GM12872 (cell line): Measurements from ENCODE around the gene TMED4.

Experiments used
- TF ChIP-seq, protein P1 (sequence below): IDR thresholded peaks from 3 replicates; pipeline ENCODE4 v1.5.1; 2011; ENCODE audit warnings: low read depth, mild to moderate bottlenecking, low read length, moderate library complexity; ENCODE audit not compliant: insufficient read depth

TMED4 gene

DNA sequence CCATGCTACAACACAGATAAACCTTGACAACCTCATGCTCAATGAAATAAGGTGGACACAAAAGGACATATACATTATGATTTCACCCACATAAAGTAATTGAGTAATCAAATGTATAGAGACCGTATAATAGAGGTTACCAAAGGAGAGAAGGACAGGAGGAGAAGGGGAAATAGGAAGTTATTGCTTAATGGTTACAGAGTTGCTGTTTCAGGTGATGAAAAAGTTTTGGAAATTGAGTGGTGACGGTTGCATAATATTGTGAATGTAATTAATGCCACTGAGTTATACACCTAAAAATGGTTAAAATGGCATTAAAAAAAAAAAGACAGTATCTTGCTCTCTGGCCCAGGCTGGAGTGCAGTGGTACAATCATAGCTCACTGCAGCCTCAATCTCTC is 22.9 kb upstream of the TMED4 start:
- TF ChIP-seq, protein P1, sequence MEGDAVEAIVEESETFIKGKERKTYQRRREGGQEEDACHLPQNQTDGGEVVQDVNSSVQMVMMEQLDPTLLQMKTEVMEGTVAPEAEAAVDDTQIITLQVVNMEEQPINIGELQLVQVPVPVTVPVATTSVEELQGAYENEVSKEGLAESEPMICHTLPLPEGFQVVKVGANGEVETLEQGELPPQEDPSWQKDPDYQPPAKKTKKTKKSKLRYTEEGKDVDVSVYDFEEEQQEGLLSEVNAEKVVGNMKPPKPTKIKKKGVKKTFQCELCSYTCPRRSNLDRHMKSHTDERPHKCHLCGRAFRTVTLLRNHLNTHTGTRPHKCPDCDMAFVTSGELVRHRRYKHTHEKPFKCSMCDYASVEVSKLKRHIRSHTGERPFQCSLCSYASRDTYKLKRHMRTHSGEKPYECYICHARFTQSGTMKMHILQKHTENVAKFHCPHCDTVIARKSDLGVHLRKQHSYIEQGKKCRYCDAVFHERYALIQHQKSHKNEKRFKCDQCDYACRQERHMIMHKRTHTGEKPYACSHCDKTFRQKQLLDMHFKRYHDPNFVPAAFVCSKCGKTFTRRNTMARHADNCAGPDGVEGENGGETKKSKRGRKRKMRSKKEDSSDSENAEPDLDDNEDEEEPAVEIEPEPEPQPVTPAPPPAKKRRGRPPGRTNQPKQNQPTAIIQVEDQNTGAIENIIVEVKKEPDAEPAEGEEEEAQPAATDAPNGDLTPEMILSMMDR = no peak

DNA sequence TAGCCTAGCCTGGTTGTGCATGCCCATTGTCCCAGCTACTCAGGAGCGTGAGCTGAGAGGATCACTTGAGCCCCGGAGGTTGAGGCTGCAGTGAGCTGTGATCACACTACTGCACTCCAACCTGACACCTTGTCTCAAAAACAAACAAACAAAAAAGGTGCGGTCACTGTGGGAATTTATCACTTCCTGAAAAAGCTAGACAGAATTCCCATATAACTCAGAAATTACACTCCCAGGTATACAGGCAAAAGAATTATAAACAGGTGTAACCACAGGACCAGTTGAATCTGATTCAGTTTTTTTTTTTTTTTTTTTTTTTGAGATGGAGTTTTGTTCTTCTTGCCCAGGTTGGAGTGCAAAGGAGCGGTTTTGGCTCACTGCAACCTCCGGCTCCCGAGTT is 21.2 kb upstream of the TMED4 start:
- TF ChIP-seq, protein P1 = no peak

DNA sequence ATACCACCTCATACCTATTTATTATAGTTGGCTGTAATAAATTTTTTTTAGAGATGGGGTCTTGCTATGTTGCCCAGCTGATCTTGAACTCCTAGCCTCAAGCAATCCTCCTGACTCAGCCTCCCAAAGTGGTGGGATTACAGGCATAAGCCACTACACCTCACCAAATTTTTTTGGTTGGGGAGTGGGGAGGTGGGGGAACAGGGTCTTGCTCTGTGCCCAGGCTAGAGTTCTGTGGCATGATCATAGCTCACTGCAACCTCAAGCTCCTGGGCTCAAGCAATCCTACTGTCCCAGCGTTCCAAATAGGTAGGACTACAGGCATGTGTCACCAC is 20.5 kb upstream of the TMED4 start:
- TF ChIP-seq, protein P1 = no peak

DNA sequence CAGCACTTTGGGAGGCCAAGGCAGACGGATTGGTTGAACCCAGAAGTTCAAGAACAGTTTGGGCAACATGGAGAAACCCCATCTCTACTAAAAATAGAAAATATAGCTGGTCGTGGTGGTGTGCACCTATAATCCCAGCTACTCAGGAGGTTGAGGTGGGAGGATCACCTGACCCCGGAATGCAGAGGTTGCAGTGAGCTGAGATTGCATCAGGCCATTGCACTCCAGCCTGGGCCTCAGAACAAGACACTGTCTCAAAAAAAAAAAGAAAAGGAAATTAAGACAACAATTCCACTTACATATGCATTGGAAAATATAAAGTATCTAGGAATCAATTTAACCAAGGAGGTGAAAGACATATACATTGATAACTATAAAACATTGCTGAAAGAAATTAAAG is 17.2 kb upstream of the TMED4 start:
- TF ChIP-seq, protein P1 = no peak

DNA sequence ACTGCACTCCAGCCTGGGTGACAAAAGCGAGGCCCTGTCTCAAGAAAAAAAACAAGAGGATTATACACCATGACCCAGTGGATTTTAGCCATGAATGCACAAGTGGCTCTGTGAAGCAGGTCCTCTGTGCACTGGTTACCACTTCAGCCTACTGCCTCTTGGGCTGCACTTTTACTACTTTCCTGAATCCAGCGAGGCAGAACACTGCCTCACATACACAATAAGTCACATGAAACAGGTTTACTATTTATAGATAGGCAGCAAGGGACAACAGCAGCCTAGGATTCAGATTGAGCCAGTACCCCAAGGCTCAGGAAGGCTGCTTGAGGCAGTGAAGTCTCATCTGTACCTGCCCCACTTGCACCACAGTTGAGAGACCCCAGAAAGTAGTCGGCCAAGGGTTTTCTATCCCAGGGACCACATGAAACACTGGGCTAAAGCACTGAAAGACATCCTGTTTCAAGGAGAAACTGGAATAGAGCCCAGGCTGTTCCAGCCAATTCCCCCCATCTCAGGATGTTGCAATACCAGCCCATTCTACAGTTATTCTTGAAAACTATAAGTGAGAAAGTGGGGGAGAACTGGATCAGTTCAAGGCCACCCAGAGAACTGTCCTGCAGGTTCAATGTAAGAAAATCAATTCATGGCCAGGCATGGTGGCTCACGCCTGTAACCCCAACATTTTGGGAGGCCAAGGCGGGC is 14.1 kb upstream of the TMED4 start:
- TF ChIP-seq, protein P1 = no peak

DNA sequence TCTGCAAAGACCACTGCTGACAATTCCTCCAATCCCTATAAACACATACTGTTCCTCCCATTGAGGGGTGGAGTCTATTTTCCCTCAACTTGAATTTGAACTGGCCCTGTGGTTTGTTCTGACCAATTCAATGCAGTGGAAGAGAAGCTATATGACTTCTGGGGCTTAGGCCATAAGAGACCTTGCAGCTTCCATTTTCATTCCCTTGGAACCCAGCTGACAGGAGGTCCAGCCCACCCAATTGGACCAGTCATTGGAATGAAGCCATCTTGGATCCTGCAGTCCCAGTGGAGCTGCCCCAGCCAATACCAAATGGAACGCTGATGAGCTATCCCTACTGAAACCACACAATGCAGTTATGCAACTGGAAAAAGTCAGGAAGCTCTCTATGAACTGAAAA is 8.9 kb upstream of the TMED4 start:
- TF ChIP-seq, protein P1 = no peak

DNA sequence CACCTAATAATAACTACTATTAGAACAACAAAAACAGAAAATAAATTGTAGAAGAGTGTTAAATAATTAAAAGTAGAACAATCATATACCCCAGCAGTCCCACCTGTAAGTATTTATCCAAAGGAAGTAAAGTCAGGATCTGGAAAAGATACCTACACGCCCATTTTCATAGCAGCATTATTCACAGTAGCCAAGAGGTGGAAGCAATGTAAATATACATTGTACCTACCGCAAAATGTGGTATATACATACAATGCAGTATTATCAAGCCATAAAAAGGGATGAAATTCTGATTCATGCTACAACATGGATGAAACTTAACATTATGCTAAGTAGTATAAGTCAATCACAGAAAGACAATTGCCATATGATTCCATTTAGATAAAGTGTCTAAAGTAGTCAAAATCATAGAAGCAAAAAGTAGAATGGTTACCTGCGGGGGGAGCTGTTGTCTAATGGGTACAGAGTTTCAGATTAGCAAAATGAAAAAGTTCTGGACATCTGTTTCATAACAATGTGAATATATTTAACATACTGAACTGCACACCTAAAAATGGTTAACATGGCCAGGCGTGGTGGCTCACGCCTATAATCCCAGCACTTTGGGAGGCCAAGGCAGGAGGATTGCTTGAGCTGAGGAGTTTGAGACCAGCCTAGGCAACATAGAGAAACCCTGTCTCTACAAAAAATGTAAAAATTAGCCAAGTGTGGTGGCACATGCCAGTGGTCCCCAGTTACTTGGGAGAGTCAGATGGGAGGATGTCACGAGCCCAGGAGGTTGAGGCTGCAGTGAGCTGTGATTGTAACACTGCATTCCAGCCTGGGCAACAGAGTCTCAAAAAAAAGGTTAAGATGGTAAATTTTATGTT is 6.0 kb upstream of the TMED4 start:
- TF ChIP-seq, protein P1 = peak; percentile 63
